Gastrocnemius medialis (tissue), 4 donors: ENCODE data around the gene CISD2. TPM values are rescaled to one million over a fixed set of nuclear protein-coding genes. Genes with fewer than 3 reads are reported as not detected.

Source experiments
- ATAC-seq, 2 donors: fragments of 150-250 bp; one replicate each; pipeline ENCODE4 v1.9.1; 2016
- DNase-seq, 2 donors: peaks; one replicate each; pipeline ENCODE4 v3.0.0-alpha.2; 2019
- H3K27ac ChIP-seq, 4 donors: fragments of 200-600 bp; sonication (generic); 1 replicate in 1 of 4; 2 replicates in 3 of 4; pipeline ENCODE4 v1.5.1; 2016 to 2018; ENCODE audit warnings: mild to moderate bottlenecking in 2 of 4, moderate library complexity in 1 of 4
- H3K27me3 ChIP-seq, 3 donors: fragments of 200-600 bp; sonication (generic) in 2 of 3; 1 replicate in 1 of 3; 2 replicates in 2 of 3; pipeline versions ENCODE4 v1.5.1 to v1.6.0; 2016 to 2019; ENCODE audit warnings: mild to moderate bottlenecking in 1 of 3, moderate library complexity in 1 of 3
- H3K36me3 ChIP-seq, 2 donors: fragments of 200-600 bp; sonication (generic) in 1 of 2; one replicate each; pipeline ENCODE4 v1.5.1; 2017 to 2018
- H3K4me1 ChIP-seq, 2 donors: fragments of 200-600 bp; sonication (generic) in 1 of 2; one replicate each; pipeline ENCODE4 v1.5.1; 2016 to 2017; ENCODE audit warnings: mild to moderate bottlenecking in 2 of 2
- H3K4me3 ChIP-seq, 4 donors: fragments of 200-600 bp; sonication (generic) in 3 of 4; 1 replicate in 1 of 4; 2 replicates in 3 of 4; pipeline ENCODE4 v1.5.1; 2016 to 2019; ENCODE audit warnings: mild to moderate bottlenecking in 2 of 4
- H3K9me3 ChIP-seq, 3 donors: fragments of 200-600 bp; sonication (generic) in 2 of 3; 1 replicate in 1 of 3; 2 replicates in 2 of 3; pipeline ENCODE4 v1.5.1; 2016 to 2019
- CTCF ChIP-seq, 5 experiments: fragments of 450-650 bp in 3 of 5; fragments of 200-600 bp in 2 of 5; sonication (generic) in 2 of 5; IDR thresholded peaks in 4 of 5; conservative IDR thresholded peaks in 1 of 5; 1 replicate in 4 of 5; 2 replicates in 1 of 5; pipeline ENCODE4 v1.5.1; 2016 to 2019; ENCODE audit warnings: antibody characterized with exemption in 5 of 5, mild to moderate bottlenecking in 3 of 5, moderate library complexity in 3 of 5
- POLR2A ChIP-seq, 2 donors: fragments of 450-650 bp; IDR thresholded peaks; one replicate each; pipeline ENCODE4 v1.6.1; 2017; ENCODE audit warnings: antibody characterized with exemption in 2 of 2, mild to moderate bottlenecking in 2 of 2, moderate library complexity in 2 of 2
- in situ Hi-C, 4 donors: fragments of 200-750 bp; cut with MboI; loops; one replicate each; pipeline versions ENCODE4 v1.15.0 to v1.8.0; 2017; ENCODE audit warnings: low sequenced_read_pairs in 4 of 4
- intact Hi-C: fragments of 100-400 bp; cut with DNase I; formaldehyde crosslinking; loops from one replicate; pipeline ENCODE4 v1.15.1; 2023; ENCODE audit warnings: low total_unique reads
- total RNA-seq, 4 donors: library from RNA; depleted of rRNA; stranded (reverse); fragments of >200 nt; gene quantifications; one replicate each; pipeline versions ENCODE4 v1.1.0 to v1.2.3, GENCODE V29; 2016

Gene CISD2
- total RNA-seq, 4 donors from 2014 or later = 3.8 to 8.9 (median 5.3) TPM

- H3K4me3 ChIP-seq = no peak overlapping the region
- no peak for ATAC-seq
- in situ Hi-C loops (loop anchor here in 1 of 4 donors (5.0 kb wide), 1 partner anchor 40 kb away; no protein-coding TSS in a partner anchor), intact Hi-C loops (no loop called here)
- no peak for DNase-seq
- H3K9me3 ChIP-seq = no peaks in the 10 kb centered on the region
- TF ChIP-seq CTCF (IDR thresholded peaks at IDR 0.05 in 4 of 5, conservative IDR thresholded peaks at IDR 0.05 in 1 of 5) (no peak), POLR2A (IDR thresholded peaks at IDR 0.05) (no peak)
- H3K36me3 ChIP-seq = no peaks in the 10 kb centered on the region
- peaks cover 12 to 23% of the 10 kb centered on the region in 2 donors for H3K4me1 ChIP-seq
- H3K27ac ChIP-seq = no peak overlapping the region
- no peaks in the 10 kb centered on the region for H3K27me3 ChIP-seq
Observed at GRCh38 chr4:102832105-102832504, 36.7 kb upstream of the CISD2 start.

GRCh38 chr4:102832667-102833066 lies 36.1 kb upstream of the CISD2 start:
- H3K27me3 ChIP-seq = no peaks in the 10 kb centered on the region
- H3K4me1 ChIP-seq = peaks cover 12 to 23% of the 10 kb centered on the region in 2 donors
- H3K9me3 ChIP-seq = no peaks in the 10 kb centered on the region
- no peaks in the 10 kb centered on the region for H3K36me3 ChIP-seq
- no peak overlapping the region for H3K27ac ChIP-seq
- ATAC-seq = no peak
- no peak for TF ChIP-seq CTCF (IDR thresholded peaks at IDR 0.05 in 4 of 5, conservative IDR thresholded peaks at IDR 0.05 in 1 of 5)
- no peak for TF ChIP-seq POLR2A (IDR thresholded peaks at IDR 0.05)
- H3K4me3 ChIP-seq = no peak overlapping the region
- DNase-seq = no peak
- in situ Hi-C loops (loop anchor here in 1 of 4 donors (5.0 kb wide), 1 partner anchor 40 kb away; no protein-coding TSS in a partner anchor), intact Hi-C loops (no loop called here)

GRCh38 chr4:102836596-102836995 lies 32.2 kb upstream of the CISD2 start:
- DNase-seq (no peak), ATAC-seq (no peak)
- TF ChIP-seq CTCF (IDR thresholded peaks at IDR 0.05 in 4 of 5, conservative IDR thresholded peaks at IDR 0.05 in 1 of 5) = no peak
- TF ChIP-seq POLR2A (IDR thresholded peaks at IDR 0.05) = no peak
- Histone ChIP-seq H3K4me1 (peaks cover 0 to 10% of the 10 kb centered on the region in 2 donors), H3K27ac (no peak overlapping the region), H3K36me3 (peaks cover 0 to 3% of the 10 kb centered on the region in 2 donors), H3K4me3 (no peak overlapping the region), H3K9me3 (no peaks in the 10 kb centered on the region), H3K27me3 (no peaks in the 10 kb centered on the region)
- intact Hi-C loops (no loop called here), in situ Hi-C loops (no loop called here)

- no peaks in the 10 kb centered on the region for H3K4me1 ChIP-seq
- DNase-seq (no peak), ATAC-seq (no peak)
- TF ChIP-seq POLR2A (IDR thresholded peaks at IDR 0.05) (no peak), CTCF (IDR thresholded peaks at IDR 0.05 in 4 of 5, conservative IDR thresholded peaks at IDR 0.05 in 1 of 5) (no peak)
- H3K36me3 ChIP-seq = peaks cover 0 to 3% of the 10 kb centered on the region in 2 donors
- H3K9me3 ChIP-seq = no peaks in the 10 kb centered on the region
- in situ Hi-C loops = no loop called here
- H3K27ac ChIP-seq = no peak overlapping the region
- H3K27me3 ChIP-seq = no peaks in the 10 kb centered on the region
- no peak overlapping the region for H3K4me3 ChIP-seq
- intact Hi-C loops = no loop called here
Observed at GRCh38 chr4:102842367-102842766, 26.4 kb upstream of the CISD2 start.

GRCh38 chr4:102843273-102843672 lies 25.5 kb upstream of the CISD2 start:
- no peak for DNase-seq
- H3K27me3 ChIP-seq = no peaks in the 10 kb centered on the region
- intact Hi-C loops (no loop called here), in situ Hi-C loops (no loop called here)
- no peak for TF ChIP-seq CTCF (IDR thresholded peaks at IDR 0.05 in 4 of 5, conservative IDR thresholded peaks at IDR 0.05 in 1 of 5)
- TF ChIP-seq POLR2A (IDR thresholded peaks at IDR 0.05) = no peak
- no peaks in the 10 kb centered on the region for H3K4me1 ChIP-seq
- no peak overlapping the region for H3K4me3 ChIP-seq
- H3K27ac ChIP-seq = no peak overlapping the region
- ATAC-seq = no peak
- no peaks in the 10 kb centered on the region for H3K9me3 ChIP-seq
- peaks cover 0 to 3% of the 10 kb centered on the region in 2 donors for H3K36me3 ChIP-seq
